ENCODE measurements around the gene AGRP. TPM values are rescaled to one million over a fixed set of nuclear protein-coding genes. Genes with fewer than 3 reads are reported as not detected.

The AGRP gene
- total RNA-seq, 1 experiment from 2014 or later = not detected

DNA sequence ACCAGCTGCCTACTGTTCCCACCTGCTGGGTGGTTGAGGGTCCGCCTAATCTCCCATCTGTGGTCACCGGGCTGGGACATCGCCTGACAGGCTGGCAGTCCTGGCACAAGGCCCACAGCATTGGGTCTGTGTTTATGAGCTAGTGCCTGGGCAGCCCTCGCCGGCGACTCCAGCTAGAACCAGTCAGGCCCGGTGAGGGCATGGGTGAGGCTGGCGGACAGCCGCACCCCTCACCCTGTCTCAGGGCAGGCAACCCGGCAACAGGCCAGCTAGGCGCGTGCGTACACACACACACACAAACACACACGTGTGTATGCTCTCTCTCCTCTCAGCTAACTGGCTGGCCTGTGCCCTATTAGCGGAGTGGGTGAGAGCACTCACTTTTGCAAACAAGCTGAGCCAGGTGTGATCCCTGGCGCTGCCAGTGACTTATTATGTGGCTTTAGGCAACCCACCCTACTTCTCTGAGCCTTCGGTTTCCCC, 42.0 kb downstream of the AGRP start:
- H2BK12ac ChIP-seq (ENCODE audit: insufficient read length, low read depth, low read length) = no peak overlapping the region
- no peaks in the 10 kb centered on the region for H3K27me3 ChIP-seq (ENCODE audit: insufficient read depth, low read length)
- H4K5ac ChIP-seq (ENCODE audit: insufficient read length, low read depth, low read length) = no peak overlapping the region
- Mint-ChIP-seq H3K27me3 (ENCODE audit: low read depth) (no peaks in the 10 kb centered on the region), H3K4me1 (peaks cover 16 to 17% of the 10 kb centered on the region in 2 experiments), H3K27ac (no peak overlapping the region; a peak in 1 of 7 replicates), H3K4me3 (no peak overlapping the region), H3K9me3 (no peaks in the 10 kb centered on the region), H3K36me3 (ENCODE audit: insufficient read depth in 1 of 3, low read depth in 3 of 3) (peaks cover 12 to 26% (median 19%) of the 10 kb centered on the region in 3 experiments)
- H3K14ac ChIP-seq (ENCODE audit: insufficient read depth, low read length) = no peak overlapping the region
- H3K56ac ChIP-seq (ENCODE audit: insufficient read length, low read depth, low read length) = no peak overlapping the region
- WGBS (ENCODE audit: extremely low coverage, insufficient read length, low lambda C conversion rate) = no CpG with 5 or more reads among the region's 17 CpGs
- H2BK15ac ChIP-seq (ENCODE audit: low read depth, low read length) = no peak overlapping the region
- H2BK5ac ChIP-seq (ENCODE audit: insufficient read length, low read length) = no peak overlapping the region
- no peak overlapping the region for H3K4ac ChIP-seq (ENCODE audit: low read depth, low read length)
- no peaks in the 10 kb centered on the region for H3K79me1 ChIP-seq (ENCODE audit: insufficient read depth, low read depth, low read length, poor library complexity, severe bottlenecking)
- H3K9ac ChIP-seq (ENCODE audit: extremely low read depth, insufficient read length, low read length) = no peak overlapping the region
- H4K20me1 ChIP-seq (ENCODE audit: control insufficient read depth, insufficient read depth, insufficient read length) = no peaks in the 10 kb centered on the region
- no peak for TF ChIP-seq CTCF (conservative IDR thresholded peaks at IDR 0.05)
- no peak overlapping the region for H3T11ph ChIP-seq (ENCODE audit: low read length)
- H3K23ac ChIP-seq (ENCODE audit: insufficient read length, low read depth, low read length) = no peak overlapping the region
- no peaks in the 10 kb centered on the region for H3K23me2 ChIP-seq (ENCODE audit: insufficient read length, low read depth, low read length, poor library complexity, severe bottlenecking)
- no peak overlapping the region for H3K18ac ChIP-seq (ENCODE audit: insufficient read length, low read depth, low read length)
- no peaks in the 10 kb centered on the region for H3K4me1 ChIP-seq (ENCODE audit: insufficient read depth, low read length)
- no peak for DNase-seq
- H4K8ac ChIP-seq (replicated peaks; ENCODE audit: insufficient read length, low read depth, low read length) = no peak overlapping the region
- no peak overlapping the region for H4K91ac ChIP-seq (ENCODE audit: insufficient read length, low read depth, low read length)
- no peaks in the 10 kb centered on the region for H3K79me2 ChIP-seq (ENCODE audit: insufficient read depth, low read length)
- no peak overlapping the region for H2BK20ac ChIP-seq (ENCODE audit: low read depth, low read length, poor library complexity, severe bottlenecking)
- H3K27ac ChIP-seq (ENCODE audit: insufficient read length, low read depth, low read length) = no peak overlapping the region
- H3K4me2 ChIP-seq (ENCODE audit: insufficient read depth, insufficient read length, low read length) = no peak overlapping the region
- no peak overlapping the region for H2BK120ac ChIP-seq (ENCODE audit: low read depth, low read length, poor library complexity, severe bottlenecking)
- H2AK5ac ChIP-seq (ENCODE audit: insufficient read length, low read length) = no peak overlapping the region
- H2AFZ ChIP-seq (ENCODE audit: low read length) = no peak overlapping the region
- H3K9me3 ChIP-seq (ENCODE audit: control insufficient read depth, low read depth, low read length) = no peaks in the 10 kb centered on the region
